ENCODE data around the gene TNIK. TPM values are rescaled to one million over a fixed set of nuclear protein-coding genes. Genes with fewer than 3 reads are reported as not detected.

TNIK gene
- total and polyA plus RNA-seq, 2 of the 13 experiments (the other 11 are each of a cell fraction or from before 2014, with no cell fraction given), result 0.15 to 0.22 TPM

DNA sequence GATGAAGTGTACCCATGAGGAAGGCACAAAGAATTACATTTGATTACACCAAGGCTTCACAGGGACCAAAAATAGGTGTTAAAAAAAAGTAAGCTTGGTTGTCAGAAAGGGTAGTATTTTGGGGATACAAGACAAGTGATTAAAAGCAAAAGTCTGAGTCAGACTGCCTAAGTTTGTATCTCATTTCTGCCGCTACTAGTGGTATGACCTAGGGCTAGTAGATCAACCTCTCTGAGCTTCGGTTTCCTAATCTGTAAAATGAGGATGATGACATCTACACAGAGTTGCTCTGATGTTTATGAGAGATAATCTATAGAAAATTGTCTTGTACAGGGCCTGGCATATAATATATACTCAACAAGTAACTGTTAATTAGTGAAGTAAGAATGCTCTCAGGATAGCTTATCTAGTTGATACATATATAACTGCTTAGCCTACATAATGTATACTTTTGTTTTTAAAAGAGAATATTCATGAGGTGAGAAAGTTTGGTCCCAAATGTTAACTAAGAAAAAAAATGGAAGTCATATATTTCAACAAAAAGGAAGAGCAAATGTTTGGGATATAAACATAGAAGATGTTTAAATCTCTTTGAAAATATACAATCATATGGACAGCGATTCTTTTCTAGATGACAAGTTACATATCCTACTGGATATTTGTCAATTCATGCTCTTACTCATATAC lies 270.7 kb downstream of the TNIK start (continued):
- no peak for TF ChIP-seq ZNF563 (CRISPR knock-in tag; IDR thresholded peaks at IDR 0.05)
- TF ChIP-seq ZNF672 (CRISPR knock-in tag; IDR thresholded peaks at IDR 0.05), result no peak
- TF ChIP-seq SMYD3 (CRISPR knock-in tag; IDR thresholded peaks at IDR 0.05), result no peak
- TF ChIP-seq, protein P1, sequence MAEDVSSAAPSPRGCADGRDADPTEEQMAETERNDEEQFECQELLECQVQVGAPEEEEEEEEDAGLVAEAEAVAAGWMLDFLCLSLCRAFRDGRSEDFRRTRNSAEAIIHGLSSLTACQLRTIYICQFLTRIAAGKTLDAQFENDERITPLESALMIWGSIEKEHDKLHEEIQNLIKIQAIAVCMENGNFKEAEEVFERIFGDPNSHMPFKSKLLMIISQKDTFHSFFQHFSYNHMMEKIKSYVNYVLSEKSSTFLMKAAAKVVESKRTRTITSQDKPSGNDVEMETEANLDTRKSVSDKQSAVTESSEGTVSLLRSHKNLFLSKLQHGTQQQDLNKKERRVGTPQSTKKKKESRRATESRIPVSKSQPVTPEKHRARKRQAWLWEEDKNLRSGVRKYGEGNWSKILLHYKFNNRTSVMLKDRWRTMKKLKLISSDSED (CRISPR knock-in tag; IDR thresholded peaks at IDR 0.05), result no peak
- no peak for TF ChIP-seq THAP7 (CRISPR knock-in tag; IDR thresholded peaks at IDR 0.05)
- TF ChIP-seq ZEB1 (IDR thresholded peaks at IDR 0.05; ENCODE audit: insufficient replicate concordance, low read depth), result no peak
- no peak for TF ChIP-seq YY1 (IDR thresholded peaks at IDR 0.05; ENCODE audit: insufficient read depth, insufficient replicate concordance, low read depth, low read length)
- TF ChIP-seq ZNF121 (CRISPR knock-in tag; IDR thresholded peaks at IDR 0.05), result no peak
- TF ChIP-seq ZNF558 (CRISPR knock-in tag; IDR thresholded peaks at IDR 0.05; ENCODE audit: borderline replicate concordance), result no peak
- TF ChIP-seq ZNF430 (CRISPR knock-in tag; IDR thresholded peaks at IDR 0.05), result no peak

DNA sequence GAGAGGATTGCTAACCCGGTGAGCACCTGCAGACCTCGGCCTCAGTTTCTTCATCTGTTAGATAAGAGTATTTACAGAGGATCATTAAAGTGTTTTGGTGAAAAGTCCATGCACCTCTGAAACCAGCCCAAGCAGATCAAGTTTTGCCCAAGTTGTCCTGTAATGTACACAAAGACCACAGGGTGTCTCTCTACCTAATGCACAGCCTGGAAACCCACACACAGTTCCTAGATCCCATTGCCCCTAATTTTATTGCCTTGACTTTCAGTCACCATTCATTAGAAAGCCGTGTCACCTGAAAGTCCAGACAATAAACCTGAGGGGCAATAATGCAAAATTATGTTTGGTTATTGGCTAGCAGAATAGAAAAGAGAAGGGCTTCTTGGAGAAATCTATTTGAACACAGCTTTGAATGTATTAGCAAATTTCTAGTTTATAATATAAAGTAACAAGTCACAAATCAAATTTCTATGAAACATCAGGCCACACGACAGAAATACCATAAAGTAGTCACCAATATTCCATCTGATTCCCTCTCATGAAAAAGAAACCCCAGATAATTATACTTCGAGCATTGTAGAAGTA lies 272.4 kb downstream of the TNIK start:
- ATAC-seq (peak; percentile 90), FAIRE-seq (peak; percentile 85), DNase-seq (ENCODE audit: low spot score) (peak; percentile 47)
- in situ Hi-C loops (cut with HindIII; ENCODE audit: extremely low pct_ligation_motif_present, low pct_unique_long_range_greater_than_20kb), result loop anchor here (5.0 kb wide), 1 partner anchor 380 kb away; no protein-coding TSS in a partner anchor
- no TSS peak for BruUV-seq (replicated peaks)
- Histone ChIP-seq H3K27ac (ENCODE audit: extremely low read length, insufficient read depth, low read length) (no peak overlapping the region), H3K9me3 (ENCODE audit: low read length) (no peaks in the 10 kb centered on the region), H3K4me1 (ENCODE audit: insufficient read depth, low read length) (peaks cover 21% of the 10 kb centered on the region), H2AFZ (ENCODE audit: low read length) (no peak overlapping the region), H3K27me3 (ENCODE audit: control insufficient read depth in 1 of 2, insufficient read depth in 2 of 2, low read length in 2 of 2) (no peaks in the 10 kb centered on the region), H3K36me3 (replicated peaks in 1 of 2; ENCODE audit: control insufficient read depth in 1 of 2, insufficient read depth in 2 of 2, low read length in 2 of 2) (no peaks in the 10 kb centered on the region), H3K79me2 (ENCODE audit: insufficient read depth, low read length) (no peaks in the 10 kb centered on the region), H4K20me1 (ENCODE audit: insufficient read depth, low read length) (no peaks in the 10 kb centered on the region), H3K9ac (ENCODE audit: insufficient read depth, low read depth, low read length) (no peak overlapping the region), H3K4me3 (replicated peaks in 1 of 3; ENCODE audit: insufficient read depth in 1 of 3, low read depth in 2 of 3, low read length in 3 of 3) (no peak overlapping the region), H3K4me2 (ENCODE audit: low read depth, low read length) (peak overlapping the region; percentile 21; the same call in 1 of the 2 replicates)
- ChIA-PET POLR2A (no interaction called here), CTCF (ENCODE audit: low intra/inter-chr PET ratio, low total read pairs) (interaction anchor here (1.7 to 2.2 kb wide), 2 partner anchors 226 to 379 kb away, joined by 5 to 19 read pairs; no protein-coding TSS in a partner anchor)
- intact Hi-C loops (cut with micrococcal nuclease; ENCODE audit: unreplicated experiment), result loop anchor here (1.0 to 10.0 kb wide), 3 partner anchors 138 to 647 kb away; no protein-coding TSS in a partner anchor
- 23% methylated on average over 5 of the region's 5 CpGs for WGBS (ENCODE audit: low lambda C conversion rate)
- TF ChIP-seq FOXA1 (IDR thresholded peaks at IDR 0.05), result no peak
- TF ChIP-seq FOXA1 (CRISPR knock-in tag; IDR thresholded peaks at IDR 0.05), result peak; percentile 56
- 0 out of 2 replicates have a peak, but pooled peaks have one; percentile 19 for TF ChIP-seq MIXL1 (CRISPR knock-in tag; IDR thresholded peaks at IDR 0.05)
- 0 out of 4 replicates have a peak, but pooled peaks of 1 of the 2 experiments have one; percentile 29 for TF ChIP-seq HMGXB4 (CRISPR knock-in tag; IDR thresholded peaks at IDR 0.05; ENCODE audit: borderline replicate concordance in 1 of 2, low read depth in 1 of 2)
- 0 out of 2 replicates have a peak, but pooled peaks have one; percentile 17 for TF ChIP-seq RAD21 (CRISPR knock-in tag; IDR thresholded peaks at IDR 0.05)
- no peak for TF ChIP-seq ISL2 (CRISPR knock-in tag; IDR thresholded peaks at IDR 0.05)
- peak; percentile 74 for TF ChIP-seq STAG1 (CRISPR knock-in tag; IDR thresholded peaks at IDR 0.05)
- no peak for TF ChIP-seq MIER3 (CRISPR knock-in tag; IDR thresholded peaks at IDR 0.05; ENCODE audit: borderline replicate concordance)
- TF ChIP-seq SMC3 (IDR thresholded peaks at IDR 0.05; ENCODE audit: low read length), result peak; percentile 91

All from HepG2 (cell line).